HepG2 (cell line): ENCODE data around the gene MAPK14. TPM values are rescaled to one million over a fixed set of nuclear protein-coding genes. Genes with fewer than 3 reads are reported as not detected.

ENCODE experiments used
- AKAP8 ChIP-seq: sonication (generic); formaldehyde crosslinking; IDR thresholded peaks from 2 replicates; pipeline ENCODE4 v1.5.1; 2020; ENCODE audit warnings: mild to moderate bottlenecking, missing genetic modification reagents
- ESRRA ChIP-seq: sonication (generic); formaldehyde crosslinking; IDR thresholded peaks from 2 replicates; pipeline ENCODE4 v1.5.1; 2020; ENCODE audit warnings: mild to moderate bottlenecking, low read depth, missing genetic modification reagents
- TCF7L2 ChIP-seq: IDR thresholded peaks from 2 replicates; pipeline ENCODE4 v1.6.1; 2011; ENCODE audit warnings: mild to moderate bottlenecking, low read depth, low read length, moderate library complexity
- ZBTB8A ChIP-seq: sonication (generic); formaldehyde crosslinking; IDR thresholded peaks from 2 replicates; pipeline ENCODE4 v1.4.0; 2020; ENCODE audit warnings: mild to moderate bottlenecking, low read depth, missing genetic modification reagents, borderline replicate concordance
- ZFP36L1 ChIP-seq: sonication (generic); formaldehyde crosslinking; IDR thresholded peaks from 2 replicates; pipeline ENCODE4 v1.8.0; 2022; ENCODE audit warnings: mild to moderate bottlenecking, missing genetic modification reagents, moderate library complexity
- ZFP90 ChIP-seq: sonication (generic); formaldehyde crosslinking; IDR thresholded peaks from 2 replicates; pipeline ENCODE4 v1.8.0; 2022; ENCODE audit warnings: missing genetic modification reagents, mild to moderate bottlenecking, inconsistent platforms, borderline replicate concordance
- ZNF737 ChIP-seq: sonication (generic); formaldehyde crosslinking; IDR thresholded peaks from 2 replicates; pipeline ENCODE4 v1.5.0; 2020; ENCODE audit warnings: missing genetic modification reagents, mild to moderate bottlenecking, borderline replicate concordance
- polyA plus RNA-seq, 8 experiments: library from polyadenylated mRNA; depleted of rRNA in 3 of 8; stranded (reverse) in 7 of 8; unstranded in 1 of 8; fragments of >200 nt; fragmentation: Illumina TruSeq in 4 of 8; extraction: Trizol in 4 of 8; gene quantifications; 2 replicates each; pipeline versions ENCODE4 v1.2.1 to v1.2.3, GENCODE V29; 2011 to 2016; ENCODE audit warnings: low read depth in 4 of 8, missing spikeins in 1 of 8, mixed read lengths in 1 of 8; ENCODE audit not compliant: insufficient read depth in 1 of 8
- total RNA-seq, 5 experiments: library from RNA; depleted of rRNA; stranded (reverse); fragments of >200 nt; fragmentation: Illumina TruSeq; extraction: Trizol; gene quantifications; 2 replicates each; pipeline ENCODE4 v1.2.3, GENCODE V29; 2016; ENCODE audit warnings: low read depth in 1 of 5
- TF ChIP-seq, protein P1 (sequence below), 2 experiments: sonication (generic) in 1 of 2; formaldehyde crosslinking in 1 of 2; IDR thresholded peaks; 2 replicates each; pipeline versions ENCODE4 v1.4.0 to v1.6.1; 2018 to 2020; ENCODE audit warnings: missing genetic modification reagents in 2 of 2, borderline replicate concordance in 1 of 2, low read depth in 1 of 2, mild to moderate bottlenecking in 1 of 2, missing biosample characterization in 1 of 2
- TF ChIP-seq, protein P2 (sequence below): sonication (generic); formaldehyde crosslinking; IDR thresholded peaks from 2 replicates; pipeline ENCODE4 v1.8.1; 2023; ENCODE audit warnings: mild to moderate bottlenecking, missing genetic modification reagents
- TF ChIP-seq, protein P3 (sequence below): sonication (generic); formaldehyde crosslinking; IDR thresholded peaks from 2 replicates; pipeline ENCODE4 v1.8.0; 2022; ENCODE audit warnings: missing genetic modification reagents, mild to moderate bottlenecking, inconsistent platforms, borderline replicate concordance
- TF ChIP-seq, protein P4 (sequence below): sonication (generic); formaldehyde crosslinking; IDR thresholded peaks from 2 replicates; pipeline ENCODE4 v1.5.0; 2020; ENCODE audit warnings: missing genetic modification reagents

The MAPK14 gene
- total and polyA plus RNA-seq, 2 of the 13 experiments (the other 11 are each of a cell fraction or from before 2014, with no cell fraction given) = 66.3 to 67.3 TPM

DNA sequence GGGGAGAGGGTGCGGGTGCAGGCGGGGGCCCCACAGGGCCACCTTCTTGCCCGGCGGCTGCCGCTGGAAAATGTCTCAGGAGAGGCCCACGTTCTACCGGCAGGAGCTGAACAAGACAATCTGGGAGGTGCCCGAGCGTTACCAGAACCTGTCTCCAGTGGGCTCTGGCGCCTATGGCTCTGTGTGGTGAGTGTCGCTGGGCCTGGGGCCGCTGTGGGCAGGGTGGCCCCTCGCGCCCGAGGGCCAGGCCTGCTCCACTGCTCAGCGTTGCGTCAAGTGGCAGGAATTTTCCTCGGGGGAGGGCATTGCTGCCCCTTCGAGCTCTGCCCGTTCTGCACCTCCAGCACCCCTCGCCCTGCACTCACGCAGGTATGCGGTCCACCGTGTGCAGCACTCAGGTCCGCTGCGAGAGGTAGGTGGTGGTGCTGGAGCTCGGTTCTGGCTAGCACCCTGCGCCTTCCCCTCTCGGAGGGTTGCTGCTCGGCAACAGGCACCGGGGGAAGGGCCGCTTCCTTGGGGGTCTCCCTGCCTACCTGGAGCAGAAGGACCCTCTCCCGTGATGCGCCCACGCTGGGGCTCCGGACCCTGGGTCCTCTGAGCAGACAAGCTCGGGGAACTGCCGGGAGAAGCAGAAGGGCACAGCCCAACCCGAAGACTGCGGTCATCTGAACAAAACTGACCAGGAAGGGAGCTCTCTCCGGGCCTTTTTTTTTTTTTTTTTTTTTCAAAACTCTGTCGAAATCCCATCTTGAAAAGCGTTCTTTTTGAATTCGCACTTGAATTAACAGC lies 674 bp downstream of the MAPK14 start (continued):
- TF ChIP-seq, protein P1, sequence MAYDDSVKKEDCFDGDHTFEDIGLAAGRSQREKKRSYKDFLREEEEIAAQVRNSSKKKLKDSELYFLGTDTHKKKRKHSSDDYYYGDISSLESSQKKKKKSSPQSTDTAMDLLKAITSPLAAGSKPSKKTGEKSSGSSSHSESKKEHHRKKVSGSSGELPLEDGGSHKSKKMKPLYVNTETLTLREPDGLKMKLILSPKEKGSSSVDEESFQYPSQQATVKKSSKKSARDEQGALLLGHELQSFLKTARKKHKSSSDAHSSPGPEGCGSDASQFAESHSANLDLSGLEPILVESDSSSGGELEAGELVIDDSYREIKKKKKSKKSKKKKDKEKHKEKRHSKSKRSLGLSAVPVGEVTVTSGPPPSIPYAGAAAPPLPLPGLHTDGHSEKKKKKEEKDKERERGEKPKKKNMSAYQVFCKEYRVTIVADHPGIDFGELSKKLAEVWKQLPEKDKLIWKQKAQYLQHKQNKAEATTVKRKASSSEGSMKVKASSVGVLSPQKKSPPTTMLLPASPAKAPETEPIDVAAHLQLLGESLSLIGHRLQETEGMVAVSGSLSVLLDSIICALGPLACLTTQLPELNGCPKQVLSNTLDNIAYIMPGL (CRISPR knock-in tag; IDR thresholded peaks at IDR 0.05; ENCODE audit: borderline replicate concordance in 1 of 2, low read depth in 1 of 2) = peak in 1 of 2 experiments; percentile 65; a peak in 2 of 4 replicates
- TF ChIP-seq ZBTB8A (CRISPR knock-in tag) = peak; percentile 37; the same call in 1 of the 2 replicates
- no peak for TF ChIP-seq ZFP36L1 (CRISPR knock-in tag)
- TF ChIP-seq, protein P2, sequence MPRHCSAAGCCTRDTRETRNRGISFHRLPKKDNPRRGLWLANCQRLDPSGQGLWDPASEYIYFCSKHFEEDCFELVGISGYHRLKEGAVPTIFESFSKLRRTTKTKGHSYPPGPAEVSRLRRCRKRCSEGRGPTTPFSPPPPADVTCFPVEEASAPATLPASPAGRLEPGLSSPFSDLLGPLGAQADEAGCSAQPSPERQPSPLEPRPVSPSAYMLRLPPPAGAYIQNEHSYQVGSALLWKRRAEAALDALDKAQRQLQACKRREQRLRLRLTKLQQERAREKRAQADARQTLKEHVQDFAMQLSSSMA = peak; percentile 37
- TF ChIP-seq ZFP90 (CRISPR knock-in tag) = no peak
- TF ChIP-seq ZNF737 = peak; percentile 22; the same call in 1 of the 2 replicates
- TF ChIP-seq, protein P3, sequence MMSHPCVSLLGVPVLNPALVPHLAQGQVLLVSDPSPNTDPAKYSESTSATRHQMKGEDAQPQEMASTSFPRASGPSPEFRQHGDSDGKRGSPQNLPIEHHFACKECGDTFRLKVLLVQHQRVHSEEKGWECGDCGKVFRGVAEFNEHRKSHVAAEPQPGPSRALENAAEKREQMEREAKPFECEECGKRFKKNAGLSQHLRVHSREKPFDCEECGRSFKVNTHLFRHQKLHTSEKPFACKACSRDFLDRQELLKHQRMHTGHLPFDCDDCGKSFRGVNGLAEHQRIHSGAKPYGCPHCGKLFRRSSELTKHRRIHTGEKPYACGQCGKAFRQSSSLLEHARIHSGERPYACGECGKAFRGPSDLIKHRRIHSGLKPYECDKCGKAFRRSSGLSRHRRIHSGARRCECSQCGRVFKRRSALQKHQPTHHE = no peak
- no peak for TF ChIP-seq ESRRA (CRISPR knock-in tag)
- TF ChIP-seq, protein P4, sequence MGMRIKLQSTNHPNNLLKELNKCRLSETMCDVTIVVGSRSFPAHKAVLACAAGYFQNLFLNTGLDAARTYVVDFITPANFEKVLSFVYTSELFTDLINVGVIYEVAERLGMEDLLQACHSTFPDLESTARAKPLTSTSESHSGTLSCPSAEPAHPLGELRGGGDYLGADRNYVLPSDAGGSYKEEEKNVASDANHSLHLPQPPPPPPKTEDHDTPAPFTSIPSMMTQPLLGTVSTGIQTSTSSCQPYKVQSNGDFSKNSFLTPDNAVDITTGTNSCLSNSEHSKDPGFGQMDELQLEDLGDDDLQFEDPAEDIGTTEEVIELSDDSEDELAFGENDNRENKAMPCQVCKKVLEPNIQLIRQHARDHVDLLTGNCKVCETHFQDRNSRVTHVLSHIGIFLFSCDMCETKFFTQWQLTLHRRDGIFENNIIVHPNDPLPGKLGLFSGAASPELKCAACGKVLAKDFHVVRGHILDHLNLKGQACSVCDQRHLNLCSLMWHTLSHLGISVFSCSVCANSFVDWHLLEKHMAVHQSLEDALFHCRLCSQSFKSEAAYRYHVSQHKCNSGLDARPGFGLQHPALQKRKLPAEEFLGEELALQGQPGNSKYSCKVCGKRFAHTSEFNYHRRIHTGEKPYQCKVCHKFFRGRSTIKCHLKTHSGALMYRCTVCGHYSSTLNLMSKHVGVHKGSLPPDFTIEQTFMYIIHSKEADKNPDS (CRISPR knock-in tag) = peak; percentile 23; the same call in 1 of the 2 replicates
- peak; percentile 68; the same call in 1 of the 2 replicates for TF ChIP-seq AKAP8 (CRISPR knock-in tag)
- no peak for TF ChIP-seq TCF7L2
